Measurements from ENCODE around the gene WDR73.
"Not testable (repeated sequence)": the region's sequence is repeated elsewhere in the genome, so short reads cannot be mapped to it uniquely, and the experiment has no call there.

The WDR73 gene

DNA sequence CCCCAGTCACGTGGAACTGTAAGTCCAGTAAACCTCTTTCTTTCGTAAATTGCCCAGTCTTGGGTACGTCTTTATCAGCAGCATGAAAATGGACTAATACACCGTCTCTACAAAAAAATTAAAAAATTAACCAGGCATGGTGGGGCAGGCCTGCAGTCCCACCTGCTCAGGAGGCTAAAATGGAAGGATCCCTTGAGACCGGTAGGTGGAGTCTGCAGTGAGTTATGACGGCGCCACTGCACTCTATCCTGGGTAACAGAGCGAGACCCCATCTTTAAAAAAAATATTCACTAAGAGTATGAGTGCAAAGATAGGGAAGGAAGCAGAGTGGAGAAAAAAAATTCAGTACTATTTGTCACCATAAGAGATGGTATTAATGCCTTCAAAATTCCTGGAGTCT is 36.3 kb upstream of the WDR73 start:
- Histone ChIP-seq H3F3A (ENCODE audit: low read depth) (no peaks in the 10 kb centered on the region), H3K4me2 (ENCODE audit: low read depth, low read length, poor library complexity, severe bottlenecking) (no peak overlapping the region), H2AFZ (ENCODE audit: low read length) (no peak overlapping the region), H3K36me3 (ENCODE audit: insufficient read depth, low read length) (peaks cover 53% of the 10 kb centered on the region), H3K79me2 (ENCODE audit: insufficient read depth, low read length) (peaks cover 50% of the 10 kb centered on the region), H3K4me3 (ENCODE audit: low read length, poor library complexity, severe bottlenecking) (no peak overlapping the region), H3K9ac (ENCODE audit: low read depth, low read length, poor library complexity, severe bottlenecking) (no peak overlapping the region), H4K20me1 (ENCODE audit: insufficient read depth, low read length, poor library complexity, severe bottlenecking) (no peaks in the 10 kb centered on the region), H3K9me2 (replicated peaks; ENCODE audit: low read depth, low read length) (no peaks in the 10 kb centered on the region), H3K4me1 (ENCODE audit: insufficient read depth, low read length, poor library complexity, severe bottlenecking) (no peaks in the 10 kb centered on the region), H3K9me3 (ENCODE audit: insufficient read depth, low read depth, low read length) (no peaks in the 10 kb centered on the region), H3K27me3 (ENCODE audit: insufficient read depth, low read length, poor library complexity, severe bottlenecking) (no peaks in the 10 kb centered on the region)
- TF ChIP-seq, protein P1, sequence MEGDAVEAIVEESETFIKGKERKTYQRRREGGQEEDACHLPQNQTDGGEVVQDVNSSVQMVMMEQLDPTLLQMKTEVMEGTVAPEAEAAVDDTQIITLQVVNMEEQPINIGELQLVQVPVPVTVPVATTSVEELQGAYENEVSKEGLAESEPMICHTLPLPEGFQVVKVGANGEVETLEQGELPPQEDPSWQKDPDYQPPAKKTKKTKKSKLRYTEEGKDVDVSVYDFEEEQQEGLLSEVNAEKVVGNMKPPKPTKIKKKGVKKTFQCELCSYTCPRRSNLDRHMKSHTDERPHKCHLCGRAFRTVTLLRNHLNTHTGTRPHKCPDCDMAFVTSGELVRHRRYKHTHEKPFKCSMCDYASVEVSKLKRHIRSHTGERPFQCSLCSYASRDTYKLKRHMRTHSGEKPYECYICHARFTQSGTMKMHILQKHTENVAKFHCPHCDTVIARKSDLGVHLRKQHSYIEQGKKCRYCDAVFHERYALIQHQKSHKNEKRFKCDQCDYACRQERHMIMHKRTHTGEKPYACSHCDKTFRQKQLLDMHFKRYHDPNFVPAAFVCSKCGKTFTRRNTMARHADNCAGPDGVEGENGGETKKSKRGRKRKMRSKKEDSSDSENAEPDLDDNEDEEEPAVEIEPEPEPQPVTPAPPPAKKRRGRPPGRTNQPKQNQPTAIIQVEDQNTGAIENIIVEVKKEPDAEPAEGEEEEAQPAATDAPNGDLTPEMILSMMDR (conservative IDR thresholded peaks at IDR 0.05; ENCODE audit: low read length) = no peak
- TF ChIP-seq EZH2phosphoT487 (IDR thresholded peaks at IDR 0.05; ENCODE audit: borderline replicate concordance) = no peak

DNA sequence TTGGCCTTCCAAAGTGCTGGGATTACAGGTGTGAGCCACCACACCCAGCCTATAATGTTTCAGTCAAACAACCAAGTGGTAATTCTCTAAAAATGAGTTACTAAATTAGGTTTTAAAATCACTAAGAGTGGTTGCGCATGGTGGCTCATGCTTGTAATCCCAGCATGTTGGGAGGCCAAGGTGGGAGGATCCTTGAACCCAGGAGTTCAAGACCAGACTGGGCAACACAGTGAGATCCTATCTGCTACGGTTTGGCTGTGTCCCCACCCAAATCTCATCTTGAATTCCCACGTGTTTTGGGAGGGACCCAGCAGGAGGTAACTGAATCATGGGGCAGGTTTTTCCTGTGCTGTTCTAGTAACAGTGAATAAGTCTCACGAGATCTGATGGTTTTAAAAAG is 35.8 kb upstream of the WDR73 start:
- H3K9ac ChIP-seq (ENCODE audit: low read depth, low read length, poor library complexity, severe bottlenecking) = no peak overlapping the region
- TF ChIP-seq, protein P1 (conservative IDR thresholded peaks at IDR 0.05; ENCODE audit: low read length) = no peak
- no peak for TF ChIP-seq EZH2phosphoT487 (IDR thresholded peaks at IDR 0.05; ENCODE audit: borderline replicate concordance)
- peaks cover 57% of the 10 kb centered on the region for H3K36me3 ChIP-seq (ENCODE audit: insufficient read depth, low read length)
- no peak overlapping the region for H3K4me3 ChIP-seq (ENCODE audit: low read length, poor library complexity, severe bottlenecking)
- no peaks in the 10 kb centered on the region for H3F3A ChIP-seq (ENCODE audit: low read depth)
- no peak overlapping the region for H2AFZ ChIP-seq (ENCODE audit: low read length)
- no peaks in the 10 kb centered on the region for H3K4me1 ChIP-seq (ENCODE audit: insufficient read depth, low read length, poor library complexity, severe bottlenecking)
- no peaks in the 10 kb centered on the region for H3K9me2 ChIP-seq (replicated peaks; ENCODE audit: low read depth, low read length)
- no peaks in the 10 kb centered on the region for H3K9me3 ChIP-seq (ENCODE audit: insufficient read depth, low read depth, low read length)
- H3K27me3 ChIP-seq (ENCODE audit: insufficient read depth, low read length, poor library complexity, severe bottlenecking) = no peaks in the 10 kb centered on the region
- H3K4me2 ChIP-seq (ENCODE audit: low read depth, low read length, poor library complexity, severe bottlenecking) = no peak overlapping the region
- H3K79me2 ChIP-seq (ENCODE audit: insufficient read depth, low read length) = peaks cover 45% of the 10 kb centered on the region
- H4K20me1 ChIP-seq (ENCODE audit: insufficient read depth, low read length, poor library complexity, severe bottlenecking) = no peaks in the 10 kb centered on the region

- H3K27me3 ChIP-seq (ENCODE audit: insufficient read depth, low read length, poor library complexity, severe bottlenecking); H3K4me1 ChIP-seq (ENCODE audit: insufficient read depth, low read length, poor library complexity, severe bottlenecking); H3F3A ChIP-seq (ENCODE audit: low read depth); H2AFZ ChIP-seq (ENCODE audit: low read length); H3K4me3 ChIP-seq (ENCODE audit: low read length, poor library complexity, severe bottlenecking); H3K9me2 ChIP-seq (replicated peaks; ENCODE audit: low read depth, low read length); H3K4me2 ChIP-seq (ENCODE audit: low read depth, low read length, poor library complexity, severe bottlenecking); H4K20me1 ChIP-seq (ENCODE audit: insufficient read depth, low read length, poor library complexity, severe bottlenecking); H3K9me3 ChIP-seq (ENCODE audit: insufficient read depth, low read depth, low read length); H3K9ac ChIP-seq (ENCODE audit: low read depth, low read length, poor library complexity, severe bottlenecking): not testable (repeated sequence)
- peaks cover 12% of the 10 kb centered on the region for H3K79me2 ChIP-seq (ENCODE audit: insufficient read depth, low read length)
- peaks cover 76% of the 10 kb centered on the region for H3K36me3 ChIP-seq (ENCODE audit: insufficient read depth, low read length)
Observed at GRCh38 chr15:84686446-84686845, 32.4 kb upstream of the WDR73 start.

- Histone ChIP-seq H3K9ac (ENCODE audit: low read depth, low read length, poor library complexity, severe bottlenecking) (no peak overlapping the region), H3K27me3 (ENCODE audit: insufficient read depth, low read length, poor library complexity, severe bottlenecking) (no peaks in the 10 kb centered on the region), H3K4me2 (ENCODE audit: low read depth, low read length, poor library complexity, severe bottlenecking) (no peak overlapping the region), H3K36me3 (ENCODE audit: insufficient read depth, low read length) (peaks cover 71% of the 10 kb centered on the region), H4K20me1 (ENCODE audit: insufficient read depth, low read length, poor library complexity, severe bottlenecking) (no peaks in the 10 kb centered on the region), H3K79me2 (ENCODE audit: insufficient read depth, low read length) (0 out of 2 replicates have a peak, but pooled peaks cover 2% of the 10 kb centered on the region), H3K9me2 (replicated peaks; ENCODE audit: low read depth, low read length) (no peaks in the 10 kb centered on the region), H3F3A (ENCODE audit: low read depth) (no peaks in the 10 kb centered on the region), H3K4me3 (ENCODE audit: low read length, poor library complexity, severe bottlenecking) (no peak overlapping the region), H3K9me3 (ENCODE audit: insufficient read depth, low read depth, low read length) (no peaks in the 10 kb centered on the region), H3K4me1 (ENCODE audit: insufficient read depth, low read length, poor library complexity, severe bottlenecking) (no peaks in the 10 kb centered on the region), H2AFZ (ENCODE audit: low read length) (no peak overlapping the region)
- TF ChIP-seq, protein P1 (conservative IDR thresholded peaks at IDR 0.05; ENCODE audit: low read length) = no peak
- no peak for TF ChIP-seq EZH2phosphoT487 (IDR thresholded peaks at IDR 0.05; ENCODE audit: borderline replicate concordance)
Observed at GRCh38 chr15:84685304-84685703, 31.2 kb upstream of the WDR73 start.

Data from Loucy (cell line).